GM18499 (cell line): Measurements from ENCODE around the gene FGD5.

ENCODE experiments used
- ATAC-seq: cut with Tn5 transposase; IDR thresholded peaks from one replicate; pipeline ENCODE4 v1.9.1; 2021; ENCODE audit warnings: moderate number of reproducible peaks; ENCODE audit not compliant: insufficient read depth, unreplicated experiment

FGD5 gene, protein sequence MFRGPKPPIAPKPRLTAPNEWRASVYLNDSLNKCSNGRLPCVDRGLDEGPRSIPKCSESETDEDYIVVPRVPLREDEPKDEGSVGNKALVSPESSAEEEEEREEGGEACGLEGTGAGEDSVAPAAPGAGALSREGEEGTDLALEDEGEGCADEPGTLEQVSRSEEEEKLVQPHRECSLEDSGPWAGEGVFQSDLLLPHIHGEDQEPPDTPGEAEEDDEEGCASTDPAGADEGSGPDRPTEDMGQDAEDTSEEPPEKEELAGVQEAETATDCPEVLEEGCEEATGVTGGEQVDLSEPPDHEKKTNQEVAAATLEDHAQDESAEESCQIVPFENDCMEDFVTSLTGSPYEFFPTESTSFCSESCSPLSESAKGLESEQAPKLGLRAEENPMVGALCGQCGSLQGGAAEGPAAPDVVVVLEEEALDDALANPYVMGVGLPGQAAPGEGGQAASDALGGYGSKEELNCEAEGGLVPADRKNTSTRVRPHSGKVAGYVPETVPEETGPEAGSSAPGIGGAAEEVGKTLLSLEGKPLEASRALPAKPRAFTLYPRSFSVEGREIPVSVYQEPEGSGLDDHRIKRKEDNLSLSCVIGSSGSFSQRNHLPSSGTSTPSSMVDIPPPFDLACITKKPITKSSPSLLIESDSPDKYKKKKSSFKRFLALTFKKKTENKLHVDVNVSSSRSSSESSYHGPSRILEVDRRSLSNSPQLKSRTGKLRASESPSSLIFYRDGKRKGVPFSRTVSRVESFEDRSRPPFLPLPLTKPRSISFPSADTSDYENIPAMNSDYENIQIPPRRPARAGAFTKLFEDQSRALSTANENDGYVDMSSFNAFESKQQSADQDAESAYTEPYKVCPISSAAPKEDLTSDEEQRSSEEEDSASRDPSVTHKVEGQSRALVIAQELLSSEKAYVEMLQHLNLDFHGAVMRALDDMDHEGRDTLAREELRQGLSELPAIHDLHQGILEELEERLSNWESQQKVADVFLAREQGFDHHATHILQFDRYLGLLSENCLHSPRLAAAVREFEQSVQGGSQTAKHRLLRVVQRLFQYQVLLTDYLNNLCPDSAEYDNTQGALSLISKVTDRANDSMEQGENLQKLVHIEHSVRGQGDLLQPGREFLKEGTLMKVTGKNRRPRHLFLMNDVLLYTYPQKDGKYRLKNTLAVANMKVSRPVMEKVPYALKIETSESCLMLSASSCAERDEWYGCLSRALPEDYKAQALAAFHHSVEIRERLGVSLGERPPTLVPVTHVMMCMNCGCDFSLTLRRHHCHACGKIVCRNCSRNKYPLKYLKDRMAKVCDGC (N-terminal part only)

DNA sequence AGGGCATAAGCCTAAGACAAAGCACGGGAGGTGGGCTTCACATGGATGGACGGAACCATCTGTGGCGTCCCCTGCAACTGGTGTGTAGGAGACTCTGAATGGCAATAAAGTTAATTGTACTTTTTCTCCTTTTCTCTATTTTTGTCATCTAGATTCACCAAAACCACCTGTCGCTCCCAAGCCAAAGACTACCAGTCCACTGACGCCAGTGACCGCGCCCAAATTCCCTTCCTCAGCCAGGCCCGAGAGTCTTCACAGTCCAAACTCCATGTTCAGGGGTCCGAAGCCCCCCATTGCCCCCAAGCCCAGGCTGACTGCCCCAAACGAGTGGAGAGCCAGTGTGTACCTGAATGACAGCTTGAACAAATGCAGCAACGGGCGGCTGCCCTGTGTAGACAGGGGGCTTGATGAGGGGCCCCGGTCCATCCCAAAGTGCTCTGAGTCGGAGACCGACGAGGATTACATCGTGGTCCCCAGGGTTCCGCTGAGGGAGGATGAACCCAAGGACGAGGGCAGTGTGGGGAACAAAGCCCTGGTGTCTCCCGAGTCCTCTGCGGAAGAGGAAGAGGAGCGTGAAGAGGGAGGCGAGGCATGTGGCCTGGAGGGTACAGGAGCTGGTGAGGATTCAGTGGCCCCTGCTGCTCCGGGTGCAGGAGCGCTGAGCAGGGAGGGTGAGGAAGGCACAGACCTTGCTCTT lies at the start of gene FGD5:
FGD5 (plus strand) TSS at position 159 of the 697 bp plus-strand sequence; CDS start at position 269, 110 bp downstream.
- ATAC-seq: no peak

DNA sequence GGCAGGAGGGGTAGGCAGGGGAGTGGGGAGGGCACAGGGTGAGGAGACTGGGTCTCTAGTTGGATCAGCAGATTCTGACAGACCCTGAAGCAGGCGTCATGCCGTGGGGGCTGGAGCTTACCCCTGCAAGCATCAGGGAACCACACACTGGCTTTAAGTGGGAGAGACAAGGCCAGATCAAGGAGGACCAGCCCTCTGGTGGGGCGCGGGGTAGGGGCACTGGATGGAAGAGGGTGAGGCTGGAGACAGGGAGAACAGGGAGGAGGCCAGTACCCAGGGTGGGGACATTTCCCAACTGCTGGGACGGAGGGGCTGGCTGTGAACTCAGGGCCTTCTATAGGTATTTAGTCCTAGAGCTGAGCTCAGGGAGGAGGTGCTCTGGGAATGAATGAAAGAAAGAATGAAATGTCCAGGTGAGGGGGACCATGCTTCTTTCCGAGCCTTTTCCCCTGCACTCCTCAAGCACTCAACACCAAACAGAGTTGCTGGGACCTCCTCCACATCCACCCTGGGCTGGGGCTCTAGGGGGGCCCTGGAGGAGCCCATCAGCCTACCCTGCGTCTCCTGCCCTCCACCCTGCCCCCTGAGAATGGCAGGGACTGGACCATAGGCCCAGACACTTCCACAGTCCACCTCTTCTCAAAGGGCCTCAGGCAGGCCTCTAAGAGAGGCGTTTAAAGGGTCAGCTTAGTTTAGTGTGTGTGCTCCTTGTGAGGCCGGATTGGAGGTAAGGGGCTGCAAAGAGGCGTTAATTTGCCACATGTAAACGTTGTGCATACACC lies 49.0 kb upstream of the FGD5 start:
- no peak for ATAC-seq

DNA sequence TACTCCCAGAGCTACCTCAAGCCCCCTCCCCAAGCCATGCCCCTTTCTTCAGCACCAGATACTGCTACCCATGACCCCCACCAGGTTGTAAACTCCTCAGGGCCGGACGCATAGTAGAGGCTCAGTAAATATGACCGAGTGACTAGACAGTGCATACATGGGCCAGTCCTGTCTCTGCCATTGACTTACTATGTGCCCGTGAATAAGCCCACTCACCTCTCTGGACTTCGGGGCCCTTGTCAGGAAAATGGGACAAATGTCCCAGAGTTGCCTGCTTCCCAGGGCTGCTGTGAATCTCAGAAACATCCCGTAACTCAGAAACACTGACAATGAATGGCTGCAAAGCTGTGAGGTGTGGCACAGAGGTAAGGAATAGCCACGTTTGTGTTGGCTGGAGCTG lies 48.2 kb upstream of the FGD5 start:
- ATAC-seq: no peak

DNA sequence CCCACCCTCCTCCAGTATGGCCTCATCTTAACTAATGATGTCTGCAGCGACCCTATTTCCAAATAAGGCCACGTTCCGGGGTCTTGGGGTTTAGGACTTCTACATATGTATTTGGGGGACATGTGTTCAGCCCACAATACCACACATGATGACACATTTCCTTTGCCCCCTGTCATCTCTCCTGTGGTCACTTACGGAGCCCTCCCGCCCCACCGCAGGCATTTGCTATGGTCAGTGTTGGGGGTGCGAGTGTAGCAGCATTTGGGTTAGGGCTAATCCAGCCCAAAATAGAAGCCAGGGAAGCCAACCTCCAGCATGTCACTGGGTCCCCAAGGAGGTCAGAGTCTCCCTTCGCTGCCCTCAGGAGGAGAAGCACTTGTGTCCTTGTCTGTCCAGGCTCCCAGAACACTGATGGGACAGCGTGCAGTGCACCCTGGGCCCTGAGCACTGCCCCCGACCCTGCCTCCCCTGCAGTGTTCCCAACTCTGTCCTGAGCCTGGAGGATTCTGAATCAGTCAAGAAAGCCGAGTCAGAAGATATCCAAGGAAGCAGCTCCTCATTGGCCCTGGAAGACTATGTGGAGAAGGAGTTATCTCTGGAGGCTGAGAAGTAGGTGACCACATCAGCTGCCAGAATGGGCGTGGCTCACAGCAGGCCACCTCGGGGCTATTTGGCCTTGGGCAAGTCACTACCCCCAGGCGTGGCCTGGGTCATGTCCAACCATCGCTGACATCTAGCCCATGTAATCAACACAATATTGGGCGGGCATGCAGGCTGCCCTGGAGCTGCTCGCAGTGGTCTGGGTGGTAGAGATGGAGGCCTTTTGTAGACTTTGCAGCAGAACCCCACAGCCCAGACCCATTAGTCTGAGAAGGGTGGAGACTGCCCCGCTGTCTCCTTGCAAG lies 46.9 kb upstream of the FGD5 start:
- no peak for ATAC-seq

DNA sequence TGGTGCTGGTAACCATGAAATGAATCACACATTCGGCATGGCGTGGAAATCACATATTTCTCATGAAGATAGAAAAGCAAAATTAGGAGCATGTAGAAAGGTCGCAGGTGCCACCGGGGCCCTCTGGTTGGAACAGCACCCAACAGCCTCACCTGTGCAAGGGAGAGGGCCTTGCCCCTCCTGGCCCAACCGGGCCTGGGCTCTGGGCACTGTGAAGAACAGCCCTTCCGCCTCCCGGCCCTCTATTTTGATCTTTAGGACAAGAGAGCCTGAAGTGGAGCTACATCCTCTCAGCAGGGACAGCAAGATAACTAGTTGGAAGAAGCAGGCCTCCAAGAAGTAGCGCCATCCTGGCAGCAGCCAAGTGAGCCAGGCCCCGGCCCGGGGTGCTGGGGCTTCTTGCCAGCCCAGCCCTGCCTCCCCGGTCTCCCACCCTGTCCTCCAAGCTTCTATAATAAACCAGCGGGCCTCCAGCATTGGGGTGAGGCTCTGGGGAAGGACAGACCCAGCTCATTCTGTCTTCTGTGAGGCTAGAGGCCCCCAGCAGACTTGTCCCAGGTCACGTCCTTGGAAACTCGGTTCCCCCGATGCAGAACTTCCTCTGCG lies 46.1 kb upstream of the FGD5 start:
- ATAC-seq: no peak

DNA sequence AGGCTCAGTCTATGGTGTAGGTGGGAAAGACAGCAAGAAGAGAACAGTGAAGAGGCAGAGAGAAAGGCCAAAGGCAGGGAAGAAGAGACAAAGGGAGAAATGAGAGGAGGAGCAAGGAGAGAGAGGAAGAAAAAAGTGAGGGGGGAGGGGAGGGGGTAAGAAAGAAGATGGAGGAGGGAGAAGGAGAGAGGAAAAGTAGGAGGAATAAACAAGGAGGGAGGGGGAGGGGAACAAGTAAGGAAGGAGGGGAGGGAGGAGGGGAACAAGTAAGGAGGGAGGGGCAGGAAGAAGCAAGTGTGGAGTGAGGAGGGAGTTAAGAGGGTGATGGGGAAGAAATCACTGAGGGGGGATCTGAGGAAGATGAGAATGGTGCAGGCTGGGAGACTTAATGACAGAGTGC lies 45.5 kb upstream of the FGD5 start:
- no peak for ATAC-seq

DNA sequence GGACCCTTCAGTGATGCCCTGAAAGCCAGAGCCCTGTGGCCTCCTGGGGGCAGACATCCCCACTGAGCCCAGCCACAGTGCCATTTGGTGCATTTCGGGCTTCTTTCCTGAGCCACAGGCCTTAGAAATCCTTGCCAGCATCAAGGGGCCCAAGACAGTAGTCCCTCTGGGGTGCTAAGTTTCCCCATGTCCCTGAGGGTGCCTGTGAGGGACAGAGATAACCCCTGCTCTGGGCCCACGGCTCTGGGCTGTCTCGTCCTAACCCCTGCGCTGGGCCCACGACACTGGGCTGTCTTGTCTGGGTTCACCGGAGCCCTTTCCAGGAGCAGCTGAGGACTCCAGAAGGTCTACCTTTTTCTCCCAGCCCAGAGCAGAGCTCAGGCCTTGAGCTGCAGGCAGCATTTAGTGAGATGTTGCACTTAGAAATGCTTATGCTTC lies 45.1 kb upstream of the FGD5 start:
- ATAC-seq: no peak

DNA sequence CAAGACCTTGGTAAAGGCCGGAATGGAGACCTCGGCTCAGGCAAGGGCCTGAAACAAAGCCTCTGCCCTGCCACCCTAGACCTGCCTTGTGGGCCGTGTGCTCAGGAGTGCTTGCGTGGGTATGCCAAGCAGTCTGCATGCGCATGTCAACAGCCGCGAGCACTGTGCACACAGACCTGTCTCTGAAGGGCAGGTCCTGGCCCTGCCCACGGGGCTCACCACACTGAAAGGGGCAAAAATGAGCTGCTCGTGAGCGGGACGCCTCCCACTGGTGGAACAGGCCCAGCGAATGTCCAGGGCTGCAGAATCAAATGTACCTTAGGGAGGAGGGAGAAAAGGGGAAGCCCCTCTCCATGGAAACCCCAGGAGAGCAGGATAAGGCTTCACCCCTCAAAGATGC lies 44.3 kb upstream of the FGD5 start:
- no peak for ATAC-seq

DNA sequence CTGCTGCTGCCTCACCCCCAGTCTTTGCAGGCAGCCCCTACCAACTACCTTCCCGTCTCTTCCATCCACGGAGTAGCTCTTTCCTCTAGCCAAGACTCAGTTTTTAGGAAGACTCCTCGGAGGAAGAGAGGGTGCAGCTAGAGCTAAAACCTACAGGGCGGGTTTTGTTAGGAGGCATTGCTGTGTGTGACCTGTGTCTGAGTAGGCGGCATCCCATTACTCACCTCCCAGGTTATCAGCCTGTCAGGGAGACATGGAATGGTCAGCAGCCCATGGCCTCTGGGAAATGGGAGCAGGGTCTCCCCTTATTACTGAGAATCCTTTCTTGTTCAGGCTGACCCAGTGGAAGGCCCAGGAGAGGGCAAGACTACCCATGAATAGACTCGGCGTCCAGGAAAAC lies 43.8 kb upstream of the FGD5 start:
- ATAC-seq: no peak

DNA sequence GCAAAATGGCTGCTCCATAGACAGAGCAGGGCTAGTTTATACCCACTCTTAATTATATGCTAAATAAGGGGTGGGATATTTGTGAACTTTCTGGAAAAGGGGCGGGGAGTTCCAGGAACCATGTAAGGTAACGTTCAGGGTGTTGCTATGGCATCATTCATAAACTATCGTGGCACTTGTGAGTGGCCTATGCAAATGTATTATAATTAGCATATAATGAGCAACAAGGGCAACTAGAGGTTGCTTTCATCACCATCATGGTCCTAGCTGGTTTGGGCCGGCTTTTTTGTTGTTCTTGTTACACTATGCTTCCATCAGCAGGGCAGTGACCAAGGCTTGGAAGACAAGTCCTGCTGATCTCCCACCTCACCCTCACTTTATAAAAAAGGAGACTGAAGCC lies 43.2 kb upstream of the FGD5 start:
- ATAC-seq: no peak

DNA sequence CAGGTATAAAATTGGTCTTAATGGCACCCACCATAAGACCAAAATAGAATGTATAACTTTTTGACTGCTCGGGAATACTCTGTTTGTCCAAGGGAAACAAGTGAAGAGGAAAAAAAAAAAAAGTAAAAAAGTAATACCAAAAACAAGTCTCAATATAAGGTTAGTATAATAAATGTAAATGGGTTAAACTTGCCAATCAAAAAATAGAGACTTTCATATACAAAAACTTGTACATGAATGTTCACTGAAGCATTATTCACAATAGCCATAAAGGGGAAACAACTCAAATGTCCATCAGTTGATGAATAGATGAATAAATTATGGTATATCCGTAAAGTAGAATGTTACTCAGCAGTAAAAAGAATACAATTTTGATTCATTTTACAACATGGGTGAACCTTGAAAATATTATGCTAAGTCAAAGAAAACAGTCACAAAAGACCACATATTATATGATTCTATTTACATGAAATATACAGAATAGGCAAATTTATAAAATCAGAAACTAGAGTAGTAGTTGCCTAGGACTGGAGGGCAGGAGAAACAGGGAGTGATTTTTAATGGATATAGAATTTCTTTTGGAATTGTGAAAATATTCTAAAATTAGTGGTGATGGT lies 39.6 kb upstream of the FGD5 start:
- no peak for ATAC-seq

DNA sequence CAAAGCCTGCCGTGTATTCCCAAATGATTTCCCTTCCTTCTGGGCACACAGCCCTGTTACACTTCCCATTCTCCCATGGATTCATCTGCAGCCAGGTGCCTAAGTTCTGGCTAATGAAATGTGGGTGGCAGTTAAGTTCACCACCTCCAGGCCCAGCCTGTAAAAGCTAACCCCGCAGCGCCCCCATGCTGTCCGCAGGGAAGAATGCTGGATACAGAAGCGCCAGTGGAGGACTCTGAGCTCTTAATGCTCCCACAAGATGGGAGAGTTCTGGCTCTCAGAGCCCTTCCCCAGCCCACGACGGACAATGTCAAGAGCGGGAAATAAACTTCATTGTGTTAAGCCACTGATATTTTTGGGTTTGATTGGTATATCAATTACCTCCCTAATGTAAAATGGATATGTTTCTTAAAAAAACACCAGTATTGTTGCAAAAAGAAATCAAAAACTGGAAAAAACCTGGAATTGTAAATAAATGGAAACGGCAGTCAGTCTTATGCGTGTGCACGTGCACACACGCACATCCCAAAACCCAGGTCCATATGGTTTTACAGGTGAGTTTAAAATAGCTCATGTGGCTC lies 37.7 kb upstream of the FGD5 start:
- ATAC-seq: no peak

DNA sequence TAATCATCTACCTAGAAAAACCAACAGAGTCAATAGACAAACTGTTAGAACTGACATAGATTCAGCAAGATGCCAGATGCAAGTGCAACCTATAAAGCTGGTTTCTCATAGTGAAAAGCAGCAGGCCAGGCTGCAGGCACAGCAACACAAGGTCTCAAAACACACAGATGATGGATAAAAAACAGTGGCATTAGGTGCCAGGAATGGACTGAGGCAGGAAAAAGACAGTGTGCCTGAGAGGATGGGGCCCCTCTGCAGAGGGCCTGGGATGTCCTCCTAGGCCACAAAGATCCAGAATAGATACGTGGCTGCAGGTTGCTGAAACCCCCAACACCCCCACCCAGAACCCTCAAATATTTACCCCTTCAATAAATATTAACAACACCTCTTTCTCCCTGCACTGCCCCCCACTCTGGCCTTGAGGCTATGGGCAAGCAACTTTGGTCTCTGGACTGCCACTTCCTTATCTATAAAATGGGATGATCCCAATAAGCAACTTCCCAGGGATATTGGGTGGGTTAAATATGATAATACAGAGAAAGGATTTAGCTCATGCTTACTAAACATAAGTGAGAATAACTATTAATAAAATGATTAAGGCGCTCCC lies 35.2 kb upstream of the FGD5 start:
- no peak for ATAC-seq

DNA sequence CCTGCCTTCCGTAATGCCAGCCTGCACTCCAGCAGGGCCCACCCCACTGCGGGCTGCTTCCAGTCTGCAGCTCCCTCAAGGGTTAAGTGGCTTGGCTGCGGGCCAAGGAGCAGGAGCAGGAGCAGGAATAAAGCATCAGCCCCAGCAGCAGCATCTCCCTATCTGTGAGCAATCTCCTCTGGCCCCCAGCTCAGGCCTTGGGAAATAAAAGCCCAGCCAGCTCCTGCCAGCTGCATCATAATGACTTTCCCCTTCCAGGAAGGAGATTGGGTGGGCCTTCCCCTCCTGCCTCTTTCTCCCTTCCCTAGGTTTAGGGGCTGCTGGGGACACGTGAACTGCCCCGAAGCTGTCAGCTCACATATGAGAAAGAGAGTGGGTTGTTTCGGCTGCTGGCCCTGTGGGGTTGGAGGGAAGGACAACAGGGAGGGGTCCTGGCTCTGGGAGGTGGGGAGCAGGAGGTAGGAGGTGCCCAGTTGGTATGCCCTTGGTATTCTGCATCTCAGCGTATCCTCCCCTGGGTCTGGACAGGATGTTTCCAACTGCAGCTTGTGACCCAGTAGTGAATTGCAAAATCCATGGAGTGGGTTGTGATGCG lies 34.6 kb upstream of the FGD5 start:
- no peak for ATAC-seq

DNA sequence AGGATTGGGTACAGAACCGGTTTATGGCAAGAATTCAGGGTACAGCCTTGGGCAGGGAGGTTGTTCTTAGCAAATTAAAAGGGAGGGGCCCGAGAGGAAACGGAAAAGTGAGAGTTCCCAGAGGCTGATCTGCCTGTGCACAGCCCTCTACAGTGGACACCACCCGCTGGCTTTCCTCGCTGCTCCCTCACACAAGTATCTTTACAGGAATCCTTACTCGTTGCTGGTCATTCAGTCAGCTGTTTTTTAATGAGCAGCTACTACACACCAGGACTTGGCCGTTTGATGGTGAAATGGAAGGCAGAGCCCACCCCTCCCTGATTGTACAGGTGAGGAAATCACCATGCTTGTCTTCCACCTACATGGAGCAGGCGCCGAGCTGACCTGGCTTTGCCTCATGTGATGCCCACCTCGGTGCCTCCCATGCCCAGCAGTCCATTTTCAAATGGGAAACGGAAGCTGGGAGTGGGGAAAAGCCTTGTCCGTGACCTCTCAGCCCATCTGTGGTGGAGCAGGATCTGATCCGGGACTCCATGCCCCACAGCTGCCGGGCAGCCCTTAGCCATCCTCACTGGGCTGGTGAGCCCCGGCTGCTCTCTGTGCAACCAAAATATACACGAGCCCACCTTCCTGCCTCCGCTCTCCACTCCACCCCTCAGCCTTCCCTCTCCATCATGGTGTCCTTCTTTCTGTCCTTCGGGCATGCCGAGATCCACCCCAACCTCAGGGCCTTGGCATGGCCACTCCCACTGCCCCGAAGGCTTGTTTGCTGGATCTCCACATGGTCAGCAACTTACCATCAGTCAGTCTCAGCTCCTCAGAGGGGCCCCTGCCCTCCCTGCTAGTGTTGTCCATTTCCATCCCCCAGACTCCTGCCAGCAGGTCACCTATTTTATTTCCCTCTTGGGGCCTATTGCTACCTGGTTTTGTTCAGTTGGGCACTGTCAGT lies 33.3 kb upstream of the FGD5 start:
- ATAC-seq: no peak
